NCI-H524 treated with DMSO at 0.1 percent for 48 hours (cell line): Measurements from ENCODE around the gene KHDC1L.
A peak's percentile ranks its signal among the peaks of the same experiment; 100 is the strongest.
"Not testable (repeated sequence)": the region's sequence is repeated elsewhere in the genome, so short reads cannot be mapped to it uniquely, and the experiment has no call there.

Experiments used
- DNase-seq: peaks from one replicate; lab custom pipeline; 2025; lab: John Stamatoyannopoulos, UW

KHDC1L gene

DNA sequence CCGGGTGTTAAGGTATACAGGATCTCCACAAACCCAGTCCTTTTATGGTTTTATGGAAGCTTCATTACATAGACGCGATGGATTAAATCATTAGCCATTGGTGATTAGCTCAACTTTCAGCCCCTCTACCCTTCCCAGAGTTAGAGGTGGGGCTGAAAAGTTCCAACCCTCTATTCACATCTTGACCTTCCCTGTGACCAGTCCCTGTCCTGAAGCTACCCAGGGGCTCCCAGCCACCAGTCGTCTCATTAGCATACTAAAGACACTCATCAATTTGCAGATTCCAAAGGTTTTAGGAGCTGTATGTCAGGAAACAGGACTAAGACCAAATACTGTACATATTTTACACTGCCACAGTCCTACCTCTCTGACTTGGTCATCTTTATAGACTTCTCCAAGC lies 21.0 kb downstream of the KHDC1L start:
- DNase-seq, result no peak

DNA sequence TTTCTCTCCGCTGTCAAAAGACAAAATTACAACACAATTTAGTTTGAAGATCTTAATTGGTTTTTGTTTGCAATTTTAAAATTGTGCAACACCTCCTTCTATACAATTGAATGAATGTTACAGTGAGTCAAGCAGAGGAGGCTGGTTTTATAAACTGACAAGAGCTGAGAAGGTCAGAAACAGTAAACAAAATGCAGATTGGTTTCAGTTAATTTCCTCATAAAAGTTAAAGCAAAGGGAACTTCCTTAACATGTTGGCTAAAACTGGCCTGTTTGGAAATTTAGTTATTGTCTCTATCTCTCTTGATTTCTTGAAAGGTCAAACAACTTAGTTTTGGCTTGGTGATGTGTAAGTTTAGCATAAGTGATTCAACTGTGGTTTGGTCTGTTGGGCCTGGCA lies 22.2 kb downstream of the KHDC1L start:
- no peak for DNase-seq

DNA sequence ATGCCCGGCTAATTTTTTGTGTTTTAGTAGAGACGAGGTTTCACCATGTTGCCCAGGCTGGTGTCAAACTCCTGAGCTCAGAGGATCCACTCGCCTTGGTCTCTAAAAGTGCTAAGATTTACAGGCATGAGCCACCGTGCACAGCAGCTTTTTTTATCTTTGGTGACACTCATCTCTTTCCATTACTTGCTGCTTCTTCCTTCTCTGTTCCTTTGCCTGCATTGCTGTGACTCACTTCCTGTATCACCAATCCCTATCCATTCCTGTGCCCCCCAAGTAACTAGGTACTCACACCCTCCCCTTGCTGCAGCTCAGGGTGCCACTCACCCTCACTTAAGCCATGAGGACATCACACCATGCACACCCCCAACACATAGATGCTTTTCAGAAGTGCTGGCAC lies 24.6 kb downstream of the KHDC1L start:
- DNase-seq, result no peak

DNA sequence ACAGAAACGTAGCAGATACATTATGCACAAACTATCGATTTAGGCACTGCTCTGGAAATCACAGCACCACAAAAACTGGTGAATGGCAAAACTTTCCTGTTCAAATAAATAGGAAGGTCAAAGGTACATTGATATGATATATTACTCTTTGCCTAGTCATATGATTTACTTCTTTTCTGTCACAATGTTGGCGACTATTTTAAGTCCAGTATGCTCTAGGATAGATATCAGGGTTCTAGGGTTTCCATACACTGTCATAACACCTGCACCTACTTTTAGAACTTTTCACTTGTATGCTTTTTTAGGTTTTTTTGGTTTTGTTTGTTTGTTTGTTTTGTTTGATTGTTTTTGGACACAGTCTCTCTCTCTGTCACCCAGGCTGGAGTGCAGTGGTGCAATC lies 25.0 kb downstream of the KHDC1L start:
- DNase-seq, result no peak

DNA sequence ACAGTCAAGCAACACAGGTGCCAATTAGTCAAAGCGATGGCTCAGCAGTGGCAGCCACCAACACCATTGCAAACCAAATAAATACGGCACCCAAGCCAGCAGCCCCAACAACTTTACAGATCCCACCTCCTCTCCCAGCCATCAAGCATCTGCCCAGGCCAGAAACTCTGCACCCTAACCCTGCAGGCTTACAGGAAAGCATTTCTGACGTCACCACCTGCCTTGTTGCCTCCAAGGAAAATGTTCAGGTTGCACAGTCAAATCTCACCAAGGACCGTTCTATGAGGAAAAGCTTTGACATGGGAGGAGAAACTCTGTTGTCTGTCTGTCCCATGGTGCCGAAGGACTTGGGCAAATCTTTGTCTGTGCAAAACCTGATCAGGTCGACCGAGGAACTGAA lies 30.6 kb downstream of the KHDC1L start:
- DNase-seq, result no peak

DNA sequence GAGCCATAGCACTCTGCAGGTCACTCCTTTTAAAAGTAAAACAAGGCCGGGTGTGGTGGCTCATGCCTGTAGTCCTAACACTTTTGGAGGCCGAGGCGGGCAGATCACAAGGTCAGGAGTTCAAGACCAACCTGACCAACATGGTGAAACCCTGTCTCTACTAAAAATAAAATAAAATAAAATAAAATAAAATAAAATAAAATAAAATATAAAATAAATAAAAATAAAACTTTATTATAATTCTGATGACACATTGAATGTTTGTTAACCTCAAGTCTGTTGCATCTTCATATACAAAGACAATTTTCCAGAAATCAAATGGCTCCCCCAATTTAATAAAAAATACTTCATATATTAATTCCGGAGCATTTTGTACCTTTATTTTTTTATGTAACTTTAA lies 32.0 kb downstream of the KHDC1L start:
- DNase-seq, result not testable (repeated sequence)

DNA sequence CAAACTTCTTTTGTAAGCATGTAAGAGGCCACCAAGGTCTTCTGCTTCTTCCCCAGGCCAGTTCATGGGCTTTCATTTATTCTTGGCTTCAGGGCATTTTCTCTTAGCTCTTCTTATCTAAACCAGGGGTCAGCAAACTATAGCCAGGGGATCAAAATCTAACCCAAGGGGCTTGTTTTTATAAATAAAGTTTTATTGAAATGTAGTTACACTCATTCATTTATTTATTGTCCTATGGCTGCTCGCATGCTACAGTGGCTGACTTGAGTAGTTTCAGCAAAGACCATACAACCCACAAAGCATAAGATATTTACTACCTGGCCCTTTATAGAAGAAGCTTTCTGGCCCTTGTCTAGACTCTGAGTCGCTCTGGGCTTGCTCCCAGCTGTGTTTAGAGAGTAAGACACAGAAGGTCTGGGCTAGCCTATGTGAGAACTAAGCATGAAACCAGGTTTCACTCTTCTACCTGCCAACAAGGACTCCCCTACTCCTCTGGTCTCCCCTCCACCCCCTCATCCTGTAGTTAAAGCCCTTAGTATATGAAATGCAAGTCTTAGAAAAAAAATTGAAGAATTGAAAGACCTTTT lies 43.2 kb downstream of the KHDC1L start:
- no peak for DNase-seq

DNA sequence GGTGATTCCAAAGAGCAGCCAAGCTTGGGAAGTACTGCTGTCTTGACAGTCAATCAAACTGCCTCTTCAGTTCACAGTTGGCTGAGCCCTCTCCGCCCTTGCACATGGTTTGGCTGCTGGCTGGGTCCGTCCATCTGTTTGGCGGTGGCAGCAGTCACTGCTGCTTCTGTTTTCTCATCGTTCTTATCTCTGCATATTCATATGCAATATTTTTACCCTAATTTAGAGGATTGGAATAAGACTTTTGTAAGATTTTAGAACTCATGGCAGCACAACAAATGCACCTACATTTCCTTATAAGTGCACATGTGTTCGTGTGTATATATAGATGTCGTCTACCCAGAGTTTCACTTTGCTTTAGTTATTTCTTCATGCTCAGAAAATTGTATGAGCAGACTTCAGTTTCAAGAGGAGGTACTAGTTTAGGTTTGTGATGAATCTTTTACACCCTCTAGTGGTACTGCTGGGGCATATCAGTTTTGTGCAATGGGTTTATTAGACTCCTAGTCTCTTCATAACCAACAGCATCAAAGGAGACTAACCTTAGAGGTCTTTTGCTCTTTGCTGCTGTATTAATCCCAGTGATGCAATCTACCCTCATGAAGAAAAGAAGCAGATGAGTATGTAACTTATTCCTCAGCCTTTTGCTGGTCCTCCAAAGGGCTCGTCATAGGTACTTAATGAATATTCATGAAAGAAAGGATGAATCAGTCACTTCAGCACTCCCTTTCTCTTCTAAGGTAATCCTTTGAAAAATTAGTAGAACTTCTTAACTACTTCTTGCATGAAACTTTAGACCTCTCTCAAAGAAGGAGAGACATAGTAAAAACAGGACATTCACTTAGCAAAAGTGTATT lies 44.3 kb downstream of the KHDC1L start:
- DNase-seq, result peak; percentile 86

DNA sequence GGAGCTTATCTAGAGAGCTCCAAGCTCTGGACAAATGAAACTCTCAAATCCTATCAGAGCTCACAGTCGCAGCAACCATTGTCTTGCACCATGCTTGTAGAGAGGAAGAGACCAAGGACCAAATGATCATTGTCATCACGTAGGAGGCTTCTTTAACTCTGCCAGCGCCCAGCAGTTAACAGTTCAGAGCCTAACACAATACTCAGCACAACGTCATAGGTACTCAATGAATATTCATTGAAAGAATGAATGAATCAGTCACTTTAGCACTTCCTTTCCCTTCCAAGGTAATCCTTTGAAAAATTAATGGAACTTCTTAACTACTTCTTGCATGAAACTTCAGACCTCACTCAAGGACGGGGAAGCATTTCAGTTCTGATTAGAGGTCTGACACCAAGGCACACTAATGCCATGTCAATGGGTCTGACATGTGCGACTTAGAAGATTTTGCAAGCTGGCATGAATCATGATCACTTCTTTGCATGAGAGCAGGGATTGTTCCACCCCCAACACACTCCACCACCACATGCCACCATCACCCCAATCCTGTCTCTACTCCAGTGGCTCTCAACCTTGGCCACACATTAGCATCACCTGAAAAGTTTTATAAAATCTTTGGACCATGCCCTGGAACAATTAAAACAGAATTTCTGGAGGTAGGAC lies 45.1 kb downstream of the KHDC1L start:
- peak; percentile 78 for DNase-seq

DNA sequence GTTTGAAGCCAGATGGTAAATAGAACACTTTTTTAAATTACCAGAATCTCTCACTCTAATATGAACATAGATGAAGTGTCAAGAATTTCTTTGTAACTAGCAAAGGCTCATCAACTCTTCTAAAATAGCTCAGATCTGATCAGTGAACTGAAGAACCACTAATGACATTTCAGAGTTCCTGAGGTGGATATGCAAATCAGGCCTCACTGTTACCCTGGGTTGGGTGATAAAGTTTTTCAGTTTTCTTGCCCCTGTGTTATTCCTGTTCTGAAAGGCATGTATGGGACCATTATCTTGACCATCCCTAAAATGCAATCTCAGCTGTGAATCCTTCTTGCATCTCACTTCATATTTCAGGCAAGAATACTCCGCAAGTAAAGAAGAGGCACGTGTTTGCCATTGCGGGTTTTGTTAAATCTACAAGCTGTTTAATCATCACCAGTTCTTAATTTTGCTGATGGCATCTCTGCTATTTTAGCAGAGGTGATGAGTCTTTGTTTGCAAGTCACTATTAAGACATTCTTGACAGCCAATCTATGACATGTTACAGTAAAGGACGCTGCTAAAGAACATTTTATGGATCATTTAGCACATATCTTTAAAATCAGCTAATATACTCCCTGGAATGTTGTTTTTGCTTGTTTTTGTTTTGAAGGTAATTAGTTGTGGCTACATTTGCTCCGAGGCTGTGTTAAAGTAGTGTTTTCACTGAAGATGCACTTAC lies 47.9 kb downstream of the KHDC1L start:
- no peak for DNase-seq

DNA sequence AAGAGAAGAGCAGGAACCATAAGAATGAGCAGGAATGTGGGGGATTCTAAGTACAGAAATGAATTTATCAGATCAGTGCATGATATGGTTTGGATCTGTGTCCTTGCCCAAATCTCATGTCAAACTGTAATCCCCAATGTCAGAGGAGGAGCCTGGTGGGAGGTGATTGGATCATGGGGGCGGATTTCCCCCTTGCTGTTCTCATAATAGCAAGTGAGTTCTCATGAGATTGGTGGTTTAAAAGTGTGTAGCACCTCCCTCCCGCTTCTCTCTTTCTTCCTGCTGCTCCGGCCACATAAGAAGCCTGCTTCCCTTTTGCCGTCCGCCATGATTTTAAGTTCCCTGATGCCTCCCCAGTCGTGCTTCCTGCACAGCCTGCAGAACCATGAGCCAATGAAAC lies 49.2 kb downstream of the KHDC1L start:
- DNase-seq, result no peak

DNA sequence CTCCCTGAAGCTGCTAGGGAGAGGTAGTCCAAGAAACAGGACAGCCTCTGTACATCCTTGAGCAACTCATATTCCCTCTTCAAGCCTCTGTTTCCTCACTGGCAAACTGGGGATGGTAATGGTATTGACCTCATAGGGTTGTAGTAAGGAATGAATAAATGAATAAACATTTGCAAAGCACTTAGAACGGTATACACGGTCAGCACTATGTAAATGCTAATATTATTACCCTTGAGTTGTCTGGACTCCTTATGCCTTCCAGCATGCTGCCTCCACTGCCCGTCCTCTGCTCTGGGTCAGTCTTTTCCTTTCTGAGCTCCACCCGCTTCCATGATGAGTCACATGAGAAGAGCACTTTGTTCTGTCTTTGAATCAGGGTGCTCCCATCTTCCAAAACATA lies 50.6 kb downstream of the KHDC1L start:
- DNase-seq, result no peak
